SK-N-SH treated with all-trans-retinoic acid at 6 μM for 48 hours (cell line): ENCODE data around the gene EML4.

Source experiments
- GLIS3 ChIP-seq: fragments of 250-450 bp; sonication (Bioruptor Pico); IDR thresholded peaks from 2 replicates; pipeline ENCODE4 v1.5.0; 2020; ENCODE audit warnings: mild to moderate bottlenecking, moderate library complexity
- TCF4 ChIP-seq: fragments of 250-450 bp; sonication (Bioruptor Pico); IDR thresholded peaks from 2 replicates; pipeline ENCODE4 v1.8.0; 2021; ENCODE audit warnings: mild to moderate bottlenecking, moderate library complexity, borderline replicate concordance
- TF ChIP-seq, protein P1 (sequence below): fragments of 250-450 bp; sonication (Bioruptor Pico); IDR thresholded peaks from 2 replicates; pipeline ENCODE4 v1.8.0; 2020; ENCODE audit warnings: mild to moderate bottlenecking, moderate library complexity, borderline replicate concordance

- TF ChIP-seq TCF4 (no peak), GLIS3 (CRISPR knock-in tag) (no peak)
- TF ChIP-seq, protein P1, sequence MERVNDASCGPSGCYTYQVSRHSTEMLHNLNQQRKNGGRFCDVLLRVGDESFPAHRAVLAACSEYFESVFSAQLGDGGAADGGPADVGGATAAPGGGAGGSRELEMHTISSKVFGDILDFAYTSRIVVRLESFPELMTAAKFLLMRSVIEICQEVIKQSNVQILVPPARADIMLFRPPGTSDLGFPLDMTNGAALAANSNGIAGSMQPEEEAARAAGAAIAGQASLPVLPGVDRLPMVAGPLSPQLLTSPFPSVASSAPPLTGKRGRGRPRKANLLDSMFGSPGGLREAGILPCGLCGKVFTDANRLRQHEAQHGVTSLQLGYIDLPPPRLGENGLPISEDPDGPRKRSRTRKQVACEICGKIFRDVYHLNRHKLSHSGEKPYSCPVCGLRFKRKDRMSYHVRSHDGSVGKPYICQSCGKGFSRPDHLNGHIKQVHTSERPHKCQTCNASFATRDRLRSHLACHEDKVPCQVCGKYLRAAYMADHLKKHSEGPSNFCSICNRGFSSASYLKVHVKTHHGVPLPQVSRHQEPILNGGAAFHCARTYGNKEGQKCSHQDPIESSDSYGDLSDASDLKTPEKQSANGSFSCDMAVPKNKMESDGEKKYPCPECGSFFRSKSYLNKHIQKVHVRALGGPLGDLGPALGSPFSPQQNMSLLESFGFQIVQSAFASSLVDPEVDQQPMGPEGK (CRISPR knock-in tag), result no peak
These were observed 24.6 kb downstream of the EML4 start for GRCh38 chr2:42193722-42194187.
